Heart right ventricle (tissue), 16 donors: ENCODE data around the gene CFDP1. TPM values are rescaled to one million over a fixed set of nuclear protein-coding genes. Genes with fewer than 3 reads are reported as not detected.

Experiments used
- ATAC-seq, 8 donors: fragments of 200-7000 bp; cut with Tn5 transposase; one replicate each; pipeline ENCODE4 v1.9.1; 2020; ENCODE audit warnings: mild to moderate bottlenecking in 8 of 8, moderate library complexity in 8 of 8, moderate number of reproducible peaks in 1 of 8
- DNase-seq, 2 donors: peaks; one replicate each; pipeline ENCODE4 v3.0.0-alpha.2; 2020
- H3K27ac ChIP-seq, 10 donors: fragments of 200-600 bp; sonication (generic) in 2 of 10; one replicate each; pipeline versions ENCODE4 v1.5.0 to v1.8.0; 2020 to 2022; ENCODE audit warnings: mild to moderate bottlenecking in 3 of 10
- H3K27me3 ChIP-seq, 7 donors: fragments of 200-600 bp; one replicate each; pipeline ENCODE4 v1.8.0; 2021 to 2022; ENCODE audit warnings: mild to moderate bottlenecking in 2 of 7
- H3K36me3 ChIP-seq, 9 donors: fragments of 200-600 bp; sonication (generic) in 1 of 9; one replicate each; pipeline versions ENCODE4 v1.5.0 to v1.8.0; 2020 to 2022; ENCODE audit warnings: mild to moderate bottlenecking in 2 of 9
- H3K4me1 ChIP-seq, 9 donors: fragments of 200-600 bp; sonication (generic) in 1 of 9; one replicate each; pipeline versions ENCODE4 v1.5.0 to v1.8.0; 2020 to 2022; ENCODE audit warnings: mild to moderate bottlenecking in 4 of 9
- H3K4me3 ChIP-seq, 10 donors: fragments of 200-600 bp; sonication (generic) in 2 of 10; one replicate each; pipeline versions ENCODE4 v1.5.0 to v1.8.0; 2020 to 2022; ENCODE audit warnings: mild to moderate bottlenecking in 7 of 10, moderate library complexity in 2 of 10
- H3K9me3 ChIP-seq, 11 donors: fragments of 200-600 bp in 10 of 11; sonication (generic) in 2 of 11; one replicate each; pipeline versions ENCODE4 v1.5.0 to v1.8.0; 2013 to 2022; ENCODE audit warnings: mild to moderate bottlenecking in 2 of 11, control low read depth in 1 of 11, moderate library complexity in 1 of 11
- CTCF ChIP-seq, 9 donors: fragments of 200-600 bp; sonication (generic) in 2 of 9; IDR thresholded peaks; one replicate each; pipeline versions ENCODE4 v1.5.0 to v1.8.0; 2021 to 2022; ENCODE audit warnings: antibody characterized with exemption in 9 of 9, mild to moderate bottlenecking in 5 of 9, moderate library complexity in 1 of 9
- WGBS, 2 donors: extraction: QIAGEN DNeasy Blood & Tissue Kit; methylation state at CpG; one replicate each; pipeline ENCODE4 v1.1.7; 2013; ENCODE audit warnings: inconsistent platforms in 1 of 2; 5-methylcytosine and 5-hydroxymethylcytosine counted together
- intact Hi-C, 10 donors: fragments of 100-400 bp; cut with DNase I; formaldehyde crosslinking; loops; one replicate each; pipeline versions ENCODE4 v1.11.1 to v1.14.2; 2022
- polyA plus RNA-seq, 2 donors: library from polyadenylated mRNA; stranded (reverse); fragments of 200-250 nt; gene quantifications; one replicate each; pipeline ENCODE4 v1.2.3, GENCODE V29; 2013
- total RNA-seq, 10 donors: library from RNA; stranded (reverse); fragmentation: NEBNext Ultra II Directional in 3 of 10; extraction: Animal tissue kit (Norgen Biotek cat#: 25700) in 3 of 10; gene quantifications; one replicate each; pipeline versions ENCODE4 v1.2.1 to v1.2.4, GENCODE V29; 2021 to 2023
- donor health status: Arrhythmogenic right ventricular cardiomyopathy.
- donor health status: ischemic (EF 13 %, LVEDD 7.1; RV severe dilation, severe dysfunction).
- donor health status: healthy with polysubstance abuse.
- donor health status: DM: no; HTN: yes; CAD: no.
- donor health status: DM: no; HTN: no; CAD: no.
- donor health status: ischemic (EF 25% LVEDD 6.9; RV normal size, moderate dysfunction).
- donor health status: ischemic (EF 25% LVEDD 5.7; RV mildly dilated, moderate dysfunction).
- donor health status: healthy.
- donor health status: DM: yes; HTN: yes; CAD: no.
- donor health status: Ischemic cardiomyopathy.
- donor health status: ischemic (EF 35%, LVEDD 5.7; RV mildly dilated, moderate dysfunction).
- donor health status: nonischemic (EF 11% LVEDD 7.7; RV severe dilation, severe dysfunction).
- donor health status: DM: yes; HTN: yes; CAD: no.
- donor health status: PGD.
- donor health status: ischemic (EF 29% LVEDD 5.4; RV normal size, mild dysfunction).
- donor health status: nonischemic (EF 23%, LVEDD 6.1; RV moderate dilation, normal function).

The CFDP1 gene
- total and polyA plus RNA-seq, 12 donors, result 19.0 to 63.6 (median 25.0) TPM

GRCh38 chr16:75336521-75336920 is 96.8 kb downstream of the CFDP1 start:
- no peaks in the 10 kb centered on the region for H3K36me3 ChIP-seq
- intact Hi-C loops, result no loop called here
- DNase-seq, result no peak
- ATAC-seq, result no peak
- peaks cover 0 to 84% (median 0%) of the 10 kb centered on the region in 7 donors for H3K27me3 ChIP-seq
- H3K4me1 ChIP-seq, result peaks cover 0 to 18% (median 13%) of the 10 kb centered on the region in 9 donors
- 96 to 99% methylated on average over 2 of the region's 2 CpGs for WGBS, 2 donors
- no peak for TF ChIP-seq CTCF (IDR thresholded peaks at IDR 0.05)
- no peak overlapping the region for H3K4me3 ChIP-seq
- no peak overlapping the region for H3K27ac ChIP-seq
- H3K9me3 ChIP-seq, result no peaks in the 10 kb centered on the region

GRCh38 chr16:75333721-75334163 is 99.6 kb downstream of the CFDP1 start:
- TF ChIP-seq CTCF (IDR thresholded peaks at IDR 0.05), result no peak
- Histone ChIP-seq H3K4me3 (no peak overlapping the region), H3K27ac (no peak overlapping the region), H3K9me3 (no peaks in the 10 kb centered on the region), H3K27me3 (peaks cover 0 to 77% (median 0%) of the 10 kb centered on the region in 7 donors), H3K4me1 (peaks cover 0 to 15% (median 0%) of the 10 kb centered on the region in 9 donors), H3K36me3 (no peaks in the 10 kb centered on the region)
- 62 to 63% methylated on average over 2 of the region's 2 CpGs for WGBS, 2 donors
- DNase-seq, result no peak
- ATAC-seq, result no peak
- intact Hi-C loops, result no loop called here

DNA sequence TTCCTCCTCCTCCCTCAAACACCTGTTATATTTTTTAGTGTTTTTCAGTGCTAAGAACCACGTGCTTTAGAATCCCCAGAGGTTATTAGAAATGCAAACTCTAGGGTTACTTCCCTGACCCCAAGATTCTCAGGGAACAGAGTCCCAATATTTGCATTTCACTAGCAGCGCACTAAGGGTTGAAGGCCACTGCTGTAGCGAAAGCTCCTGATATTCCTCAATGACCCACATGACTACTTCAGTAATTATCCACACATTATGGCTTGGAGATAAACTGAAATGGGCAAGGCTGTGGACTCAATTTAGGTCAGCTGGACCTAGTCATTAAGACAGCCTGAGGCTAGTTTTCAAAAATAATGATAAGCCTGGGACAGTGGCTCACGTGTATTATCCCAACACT is 103.4 kb downstream of the CFDP1 start:
- no peak for ATAC-seq
- peaks cover 0 to 15% (median 0%) of the 10 kb centered on the region in 9 donors for H3K4me1 ChIP-seq
- no peaks in the 10 kb centered on the region for H3K9me3 ChIP-seq
- 80 to 82% methylated on average over 4 of the region's 4 CpGs for WGBS, 2 donors
- no peaks in the 10 kb centered on the region for H3K36me3 ChIP-seq
- no peak for TF ChIP-seq CTCF (IDR thresholded peaks at IDR 0.05)
- intact Hi-C loops, result loop anchor here in 2 of 10 donors (5.0 to 10.0 kb wide), 3 partner anchors 47 to 95 kb away; no protein-coding TSS in a partner anchor
- H3K27me3 ChIP-seq, result peaks cover 0 to 71% (median 0%) of the 10 kb centered on the region in 7 donors
- no peak overlapping the region for H3K4me3 ChIP-seq
- DNase-seq, result no peak
- H3K27ac ChIP-seq, result no peak overlapping the region

DNA sequence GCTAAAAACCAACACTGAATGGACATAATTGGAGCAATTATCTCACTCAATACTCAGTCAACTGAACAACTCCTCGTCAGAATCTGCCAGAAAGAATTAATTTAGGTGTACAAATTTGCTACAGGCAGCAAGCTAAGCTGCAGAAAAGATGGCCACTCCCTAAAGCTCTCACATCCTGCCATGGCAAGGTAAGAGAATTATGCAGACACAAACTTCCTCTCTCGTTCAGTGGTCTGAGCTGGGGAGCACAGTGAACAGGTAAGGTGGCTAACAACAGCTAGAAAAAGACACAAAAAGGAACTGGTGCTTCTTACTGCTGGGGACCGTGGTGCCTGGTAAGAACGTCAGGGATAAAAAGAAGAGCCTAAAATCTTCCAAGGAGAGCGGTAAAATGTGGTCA is 107.0 kb downstream of the CFDP1 start:
- H3K27ac ChIP-seq, result no peak overlapping the region
- peaks cover 0 to 84% (median 0%) of the 10 kb centered on the region in 7 donors for H3K27me3 ChIP-seq
- no peak for TF ChIP-seq CTCF (IDR thresholded peaks at IDR 0.05)
- H3K36me3 ChIP-seq, result peaks cover 0 to 5% (median 0%) of the 10 kb centered on the region in 9 donors
- ATAC-seq, result no peak
- H3K4me1 ChIP-seq, result peaks cover 0 to 9% (median 0%) of the 10 kb centered on the region in 9 donors
- no peak overlapping the region for H3K4me3 ChIP-seq
- intact Hi-C loops, result loop anchor here in 2 of 10 donors (5.0 to 10.0 kb wide), 3 partner anchors 51 to 92 kb away; no protein-coding TSS in a partner anchor
- WGBS, 2 donors, result 84 to 86% methylated on average over 5 of the region's 5 CpGs
- H3K9me3 ChIP-seq, result no peaks in the 10 kb centered on the region
- DNase-seq, result no peak
